ENCODE measurements around the gene NIPAL3.
"Not testable (repeated sequence)": the region's sequence is repeated elsewhere in the genome, so short reads cannot be mapped to it uniquely, and the experiment has no call there.

NIPAL3 gene

DNA sequence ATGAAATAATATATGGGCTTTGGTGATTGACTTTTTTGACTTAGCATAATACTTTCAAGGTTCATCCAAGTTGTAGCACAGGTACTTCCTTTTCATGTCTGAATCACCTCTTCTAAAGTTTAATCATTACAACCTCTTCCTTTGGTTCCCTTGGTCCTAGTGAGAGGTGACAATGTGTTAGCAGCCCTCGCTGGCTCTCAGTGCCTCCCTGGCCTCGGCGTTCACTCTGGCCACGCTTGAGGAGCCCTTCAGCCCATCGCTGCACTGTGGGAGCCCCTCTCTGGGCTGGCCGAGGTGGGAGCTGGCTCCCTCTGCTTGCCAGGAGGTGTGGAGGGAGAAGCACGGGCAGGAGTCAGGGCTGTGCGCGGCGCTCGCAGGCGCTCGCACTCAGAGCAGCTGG is 74.1 kb downstream of the NIPAL3 start:
- no peak for DNase-seq (ENCODE audit: low read depth in 2 of 2)

DNA sequence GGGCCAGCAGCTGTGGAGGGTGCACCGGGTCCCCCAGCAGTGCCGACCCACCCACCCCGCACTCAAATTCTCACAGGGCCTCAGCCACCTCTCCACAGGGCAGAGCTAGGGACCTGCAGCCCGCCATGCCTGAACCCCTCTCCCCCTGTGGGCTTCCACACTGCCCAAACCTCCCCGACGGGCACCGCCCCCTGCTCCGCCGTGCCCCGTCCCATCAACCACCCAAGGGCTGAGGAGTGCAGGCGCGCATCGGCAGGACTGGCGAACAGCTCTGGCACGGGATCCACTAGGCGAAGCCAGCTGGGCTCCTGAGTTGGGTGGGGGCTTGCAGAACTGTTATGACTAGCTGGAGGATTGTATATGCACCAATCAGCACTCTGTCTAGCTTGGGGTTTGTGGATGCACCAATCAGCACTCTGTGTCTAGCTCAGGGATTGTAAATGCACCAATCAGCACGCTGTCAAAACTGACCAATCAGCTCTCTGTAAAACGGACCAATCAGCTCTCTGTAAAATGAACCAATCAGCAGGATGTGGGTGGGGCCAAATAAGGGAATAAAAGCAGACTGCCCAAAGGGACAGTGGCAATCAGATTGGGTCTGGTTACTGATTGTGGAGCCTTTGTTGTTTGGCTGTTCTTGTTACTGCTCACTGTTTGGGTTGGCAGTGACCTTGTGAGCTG is 74.6 kb downstream of the NIPAL3 start:
- DNase-seq (ENCODE audit: low read depth in 2 of 2): no peak

DNA sequence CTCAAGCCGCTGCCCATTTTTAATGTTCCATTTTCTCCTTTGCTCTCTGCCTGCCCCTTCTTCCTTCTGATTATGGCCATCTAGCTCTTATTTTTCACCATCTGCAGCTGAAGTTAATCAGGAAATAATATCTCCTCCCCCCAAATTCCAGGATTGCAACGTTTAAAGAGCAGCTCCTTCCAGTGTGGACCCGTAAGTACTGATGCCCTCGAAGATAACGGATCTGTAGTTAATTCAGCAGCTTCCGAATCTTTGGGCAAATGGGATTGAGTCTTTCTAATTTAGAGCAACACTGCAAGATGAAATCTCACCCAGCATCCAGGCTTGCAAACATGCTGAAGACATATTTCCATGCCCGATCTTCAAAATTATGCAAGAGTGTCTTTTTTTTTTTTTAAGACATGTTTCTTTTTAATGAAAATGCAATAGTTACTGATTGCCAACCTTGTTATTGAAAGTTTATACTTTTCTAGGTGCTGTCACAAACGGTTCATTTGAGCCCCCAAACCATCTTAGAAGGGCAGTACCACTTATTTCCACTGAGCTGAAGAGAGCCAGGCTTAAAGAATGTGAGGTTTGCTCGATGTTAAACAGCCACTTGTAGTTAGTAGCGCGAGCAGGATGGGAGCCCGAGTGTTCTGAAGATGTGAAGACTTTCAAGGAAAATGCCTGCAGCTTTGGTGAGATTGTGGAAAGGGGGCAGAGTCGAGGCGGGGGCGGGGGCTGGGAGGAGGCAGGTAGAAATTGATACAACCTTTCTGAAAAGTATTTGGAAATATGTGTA is 76.2 kb downstream of the NIPAL3 start:
- no peak for DNase-seq (ENCODE audit: low read depth in 2 of 2)

DNA sequence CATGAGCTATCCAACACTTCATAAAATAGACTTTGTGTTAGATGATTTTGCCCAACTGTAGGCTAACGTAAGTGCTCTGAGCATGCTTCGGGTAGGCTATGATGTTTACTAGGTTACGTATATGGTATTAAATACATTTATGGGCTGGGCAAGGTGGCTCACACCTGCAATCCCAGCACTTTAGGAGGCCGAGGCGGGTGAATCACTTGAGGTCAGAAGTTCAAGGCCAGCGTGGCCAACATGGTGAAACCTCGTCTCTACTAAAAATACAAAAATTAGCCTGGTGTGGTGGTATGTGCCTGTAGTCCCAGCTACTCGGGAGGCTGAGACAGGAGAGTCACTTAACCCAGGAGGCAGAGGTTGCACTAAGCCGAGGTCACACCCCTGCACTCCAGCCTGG is 77.3 kb downstream of the NIPAL3 start:
- DNase-seq (ENCODE audit: low read depth in 2 of 2): not testable (repeated sequence)

DNA sequence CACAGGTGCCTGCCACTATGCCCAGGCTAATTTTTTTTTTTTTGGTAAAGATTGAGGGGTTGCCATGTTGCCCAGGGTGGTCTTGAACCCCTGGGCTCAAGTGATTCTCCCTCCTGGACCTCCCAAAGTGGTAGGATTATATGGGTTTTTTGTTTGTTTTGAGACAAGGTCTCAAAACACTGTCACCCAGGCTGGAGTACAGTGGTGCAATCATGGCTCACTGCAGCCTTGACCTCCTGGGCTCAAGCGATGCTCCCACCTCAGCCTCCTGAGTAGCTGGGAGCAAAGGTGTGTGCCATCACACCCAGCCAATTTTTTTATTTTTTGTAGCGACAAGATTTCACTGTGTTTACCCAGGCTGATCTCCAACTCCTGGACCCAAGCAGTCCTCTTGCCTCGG is 78.2 kb downstream of the NIPAL3 start:
- DNase-seq (ENCODE audit: low read depth in 2 of 2): no peak

DNA sequence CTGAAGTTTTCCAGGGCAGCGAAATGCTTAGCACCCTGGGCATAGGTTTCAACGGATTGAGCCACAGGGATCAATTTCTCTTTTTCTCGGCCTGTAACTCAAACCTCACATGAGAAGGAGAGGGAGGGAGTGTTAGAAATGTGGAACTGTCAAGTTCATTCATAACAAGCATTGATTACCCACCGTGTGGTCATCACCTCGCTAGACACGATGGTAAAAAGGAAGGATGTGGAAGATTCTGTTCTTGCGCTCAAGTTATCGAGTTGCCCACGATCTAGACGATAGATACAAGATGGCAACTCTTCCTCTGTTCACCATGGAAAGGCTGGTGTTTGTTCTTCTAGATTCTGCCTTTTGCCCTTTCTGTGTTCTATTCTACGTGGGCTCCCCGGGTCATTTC is 83.0 kb downstream of the NIPAL3 start:
- no peak for DNase-seq (ENCODE audit: low read depth in 2 of 2)

DNA sequence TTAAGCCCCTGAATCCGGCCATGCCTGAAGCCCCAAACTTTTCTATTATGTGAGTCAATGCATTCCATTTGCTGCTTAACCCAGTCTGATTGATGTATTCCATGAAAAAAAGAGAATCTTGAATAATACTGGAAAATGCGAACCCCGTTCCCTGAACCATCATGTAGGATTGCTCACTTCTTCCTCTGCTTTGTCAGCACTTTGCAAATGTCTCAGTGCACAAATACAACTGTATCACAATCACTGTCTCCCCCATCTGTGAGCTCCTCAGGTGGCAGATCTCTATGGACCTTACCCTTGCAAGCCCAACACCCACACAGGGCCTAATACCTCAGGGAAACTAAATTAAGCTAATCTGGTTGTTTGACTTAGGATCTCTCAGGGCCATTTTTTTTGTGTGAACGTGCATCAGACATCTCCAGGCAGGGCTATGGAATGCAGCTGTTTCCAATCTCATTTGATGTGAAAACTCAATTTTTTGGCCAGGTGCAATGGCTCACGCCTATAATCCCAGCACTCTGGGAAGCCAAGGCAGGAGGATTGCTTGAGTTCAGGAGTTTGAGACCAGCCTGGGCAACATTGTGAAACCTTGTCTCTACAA is 84.9 kb downstream of the NIPAL3 start:
- DNase-seq (ENCODE audit: low read depth in 2 of 2): no peak

DNA sequence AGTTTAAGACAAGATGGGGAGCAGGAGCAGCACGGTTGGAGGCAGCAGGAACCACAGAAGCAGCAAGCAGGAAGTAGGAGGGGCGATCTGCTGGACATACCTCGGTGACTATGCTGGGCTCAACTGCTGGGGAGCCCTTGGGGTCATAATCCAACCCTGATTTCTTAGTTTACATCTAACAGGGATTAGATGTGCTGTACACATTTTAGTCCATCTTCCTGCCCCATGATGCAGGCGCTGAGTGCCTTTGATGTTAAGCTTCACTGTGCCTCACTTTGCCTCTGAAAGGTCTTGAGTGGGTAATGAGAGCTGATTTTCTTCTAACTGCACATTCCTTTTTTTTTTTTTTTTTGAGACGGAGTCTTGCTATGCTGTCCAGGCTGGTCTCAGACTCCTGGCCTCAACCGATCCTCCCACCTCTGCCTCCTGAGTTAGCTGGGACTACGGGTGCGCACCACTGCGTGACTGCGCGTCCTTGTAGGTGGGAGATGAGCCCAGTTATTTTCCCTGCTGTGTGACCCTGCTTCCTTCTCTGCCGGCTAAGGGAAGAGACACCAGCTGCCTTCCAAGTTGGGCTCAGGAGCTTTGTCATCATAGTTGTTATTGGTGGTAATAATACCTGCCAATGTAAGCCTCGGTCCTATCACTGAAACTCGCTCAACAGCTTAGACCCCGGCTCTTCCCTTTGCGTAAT is 85.9 kb downstream of the NIPAL3 start:
- peak in 1 of 2 experiments; percentile 40 for DNase-seq (ENCODE audit: low read depth in 2 of 2)

DNA sequence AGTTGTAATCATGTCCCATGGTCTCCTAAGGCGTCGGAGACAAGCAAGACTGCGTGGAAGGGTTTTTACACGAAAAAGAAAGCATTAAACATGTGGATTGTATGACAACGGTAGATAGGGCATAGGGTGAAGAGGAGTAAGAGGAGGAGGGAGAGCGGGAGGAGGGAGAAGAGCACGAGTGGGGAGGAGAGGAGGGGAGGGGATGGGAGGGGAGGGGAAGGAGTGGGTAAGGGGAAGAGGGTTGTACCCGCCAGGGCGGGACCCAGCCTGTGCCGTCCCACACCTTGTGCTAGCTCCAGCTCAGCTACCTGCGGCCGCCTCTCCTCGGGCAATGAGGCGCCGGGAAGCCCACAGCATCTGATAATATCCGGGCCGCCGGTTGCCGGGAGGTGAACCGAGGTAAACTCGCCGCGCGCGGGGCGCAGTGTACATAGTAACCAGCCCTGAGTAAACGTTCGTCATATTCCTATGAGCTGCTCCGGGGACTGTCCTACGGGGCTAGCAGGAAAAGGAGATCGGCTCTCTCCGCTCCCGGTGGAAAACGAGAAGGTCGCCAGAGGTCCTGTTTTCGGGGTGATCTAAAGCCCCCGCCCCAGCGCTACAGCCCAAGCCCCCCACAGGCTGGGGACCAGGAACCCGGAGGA is 86.6 kb downstream of the NIPAL3 start:
- peak; percentile 56 to 68 for DNase-seq (ENCODE audit: low read depth in 2 of 2)

DNA sequence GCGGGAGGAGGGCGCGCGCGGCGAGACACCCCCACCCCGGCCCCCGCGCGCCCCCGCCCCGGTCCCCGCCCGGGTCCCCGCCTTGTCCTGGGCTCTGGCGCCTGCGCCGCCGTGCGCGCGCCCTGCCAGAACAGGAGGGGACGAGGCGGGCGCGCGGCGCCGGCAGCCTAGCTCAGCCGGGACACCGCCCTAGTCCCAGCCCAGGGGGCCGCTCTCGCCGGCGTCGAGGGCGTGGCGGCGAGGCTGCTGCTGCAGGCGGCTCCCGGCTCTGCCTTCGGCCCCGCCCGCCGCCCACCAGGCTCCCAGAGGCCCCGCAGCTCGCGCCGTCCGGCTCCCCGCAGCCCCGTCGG is 87.1 kb downstream of the NIPAL3 start, which contains the start of gene RCAN3:
Gene RCAN3 (plus strand): TSS at position 128 of the 350 bp plus-strand sequence. CDS start 11,537 bp downstream, outside the sequence.
- DNase-seq (ENCODE audit: low read depth in 2 of 2): peak; percentile 78 to 80

DNA sequence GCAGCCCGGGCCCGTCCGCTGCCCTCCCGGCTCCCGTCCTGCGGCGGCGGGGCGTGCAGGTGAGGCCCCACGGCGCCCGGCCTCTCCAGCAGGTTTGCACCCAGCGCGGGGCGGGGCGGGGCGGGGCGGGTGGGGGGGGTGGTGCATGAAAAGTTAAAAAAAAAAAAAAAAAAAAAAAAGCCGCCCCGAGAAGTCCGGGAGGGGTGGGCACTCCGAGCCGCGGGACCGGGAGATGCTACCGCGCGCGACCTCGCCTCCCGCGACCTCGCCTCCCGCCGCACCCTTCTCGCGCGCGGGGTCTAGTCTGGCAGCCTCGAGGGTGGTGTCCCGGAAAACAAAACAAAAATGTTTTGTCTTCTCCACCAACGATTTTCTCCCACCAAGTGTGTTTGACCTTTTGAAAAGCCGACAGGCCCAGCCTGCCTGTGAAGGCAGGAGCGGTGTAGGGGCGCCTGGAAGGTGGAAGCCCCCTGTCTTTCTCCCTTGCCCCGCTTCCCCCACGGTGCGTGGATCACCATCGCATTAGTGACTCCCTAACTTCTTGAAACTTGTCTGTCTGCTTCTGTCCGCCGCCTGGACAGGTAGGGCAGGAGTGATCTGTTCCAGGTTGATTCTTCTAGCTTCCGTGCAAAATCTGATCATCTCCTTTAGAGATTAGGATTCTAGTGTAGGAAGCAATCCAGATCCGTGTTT is 87.6 kb downstream of the NIPAL3 start:
- DNase-seq (ENCODE audit: low read depth in 2 of 2): no peak

DNA sequence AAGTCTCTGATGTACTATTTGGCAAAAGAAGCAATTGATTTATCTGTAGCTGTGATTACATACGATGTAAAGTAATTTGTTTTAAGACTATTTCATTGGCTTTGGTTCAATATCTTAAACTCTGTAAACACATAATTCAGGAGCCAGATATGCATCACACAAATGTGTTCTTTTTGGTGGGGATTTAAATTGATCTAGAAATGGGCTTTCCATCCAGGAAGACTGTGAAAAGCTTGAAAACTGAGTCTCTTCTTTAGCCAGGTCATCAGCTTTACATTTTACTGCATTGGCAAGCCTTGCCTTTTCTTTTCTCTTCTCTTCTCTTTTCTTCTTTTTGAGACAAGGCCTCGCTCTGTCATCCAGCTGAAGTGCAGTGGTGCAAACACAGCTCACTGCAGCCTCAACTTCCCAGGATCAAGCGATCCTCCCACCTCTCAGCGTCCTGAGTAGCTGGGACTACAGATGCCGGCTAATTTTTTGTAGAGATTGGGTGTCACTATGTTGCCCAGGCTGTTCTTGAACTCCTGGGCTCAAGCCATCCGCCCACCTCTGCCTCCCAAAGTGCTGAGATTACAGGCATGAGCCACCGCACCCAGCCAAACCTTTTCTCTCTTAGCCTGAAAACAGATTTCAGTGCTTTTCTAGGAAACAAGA is 88.4 kb downstream of the NIPAL3 start:
- DNase-seq (ENCODE audit: low read depth in 2 of 2): no peak

DNA sequence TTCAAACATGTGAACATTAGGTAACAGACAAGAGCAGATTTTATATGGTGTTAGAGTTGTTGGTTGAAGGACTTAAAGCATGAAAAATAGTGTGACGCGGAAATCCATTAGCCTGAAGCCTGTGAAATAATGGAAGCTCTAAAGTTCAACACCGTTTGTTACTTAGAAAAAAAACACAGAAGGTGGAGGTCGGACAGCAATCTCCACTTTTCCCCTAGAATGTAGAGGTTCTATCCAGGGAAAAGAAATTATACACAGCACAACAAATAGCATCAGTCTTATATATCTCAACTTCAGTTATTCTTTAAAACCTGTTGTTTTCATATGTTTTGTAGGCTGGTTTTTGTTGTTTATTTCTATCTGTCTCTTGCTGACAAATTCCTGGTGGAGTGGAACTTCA is 89.0 kb downstream of the NIPAL3 start:
- DNase-seq (ENCODE audit: low read depth in 2 of 2): no peak

DNA sequence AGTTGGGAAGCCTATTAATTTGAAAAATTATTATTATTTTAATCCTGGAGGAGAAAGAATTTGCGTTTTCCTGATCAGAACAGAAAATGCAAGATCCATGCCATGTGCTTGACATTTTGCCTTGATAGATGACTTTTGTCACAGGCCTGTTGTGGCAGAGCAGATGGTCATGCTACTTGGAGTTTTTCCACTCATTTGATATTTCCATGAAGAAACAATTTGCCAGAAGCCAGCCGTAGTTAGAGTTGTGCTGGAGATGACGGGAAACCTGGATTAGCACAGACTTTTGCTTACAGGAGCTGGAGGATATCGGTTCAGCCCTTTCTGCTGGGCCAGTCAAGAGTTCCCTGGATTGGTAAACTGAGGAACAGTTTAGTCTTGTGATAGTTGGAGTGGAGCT is 90.2 kb downstream of the NIPAL3 start:
- no peak for DNase-seq (ENCODE audit: low read depth in 2 of 2)

DNA sequence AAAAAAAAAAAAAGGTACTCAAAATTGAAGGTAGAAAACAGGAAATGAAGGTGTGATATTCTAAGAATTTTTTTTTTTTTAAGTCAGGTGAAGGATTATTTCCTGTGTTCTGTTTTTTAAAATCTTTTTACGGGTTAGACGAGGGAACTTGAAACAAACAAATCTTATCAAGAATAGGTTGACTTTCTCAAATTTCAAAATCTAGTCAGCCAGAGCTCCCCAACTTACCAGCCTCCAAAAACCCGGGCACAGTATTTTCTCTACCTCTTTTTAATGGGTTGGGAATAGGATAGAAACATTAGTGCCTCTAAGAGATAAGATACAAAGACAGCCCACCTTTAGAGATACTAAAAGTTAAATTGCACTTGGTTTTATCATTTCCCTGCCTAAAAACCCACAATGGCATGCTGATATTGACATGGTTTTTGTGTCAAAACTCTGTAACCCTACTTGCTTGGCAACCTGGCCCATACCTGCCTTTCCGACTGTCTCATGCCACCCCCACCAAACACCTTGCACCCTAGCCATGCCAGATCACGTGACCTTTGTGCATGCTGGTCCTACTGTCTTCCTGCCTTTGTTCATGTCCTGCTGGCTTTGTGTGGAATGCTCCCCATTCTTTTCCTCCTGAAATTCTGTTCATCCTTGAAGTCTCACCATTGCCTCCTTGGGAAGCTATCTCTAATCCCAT is 91.2 kb downstream of the NIPAL3 start:
- DNase-seq (ENCODE audit: low read depth in 2 of 2): no peak

DNA sequence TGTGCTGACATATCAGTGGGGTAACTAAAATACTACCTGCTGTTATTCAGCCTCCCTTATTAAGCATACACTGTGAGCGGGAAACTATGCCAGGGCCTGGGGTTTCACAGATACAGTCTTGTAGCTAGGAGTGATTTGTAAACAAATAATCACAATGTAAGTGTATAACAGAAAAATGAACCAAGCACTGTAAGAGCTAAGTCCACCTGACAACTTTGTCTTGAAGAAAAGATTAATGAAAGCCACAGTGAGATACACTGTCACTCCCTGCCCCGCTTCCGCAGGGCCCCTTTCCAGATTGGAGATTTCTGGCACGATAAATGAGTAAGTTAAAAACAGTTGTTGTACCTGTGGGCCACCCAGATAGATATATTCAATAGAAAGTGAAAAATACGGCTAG is 91.8 kb downstream of the NIPAL3 start:
- no peak for DNase-seq (ENCODE audit: low read depth in 2 of 2)

DNA sequence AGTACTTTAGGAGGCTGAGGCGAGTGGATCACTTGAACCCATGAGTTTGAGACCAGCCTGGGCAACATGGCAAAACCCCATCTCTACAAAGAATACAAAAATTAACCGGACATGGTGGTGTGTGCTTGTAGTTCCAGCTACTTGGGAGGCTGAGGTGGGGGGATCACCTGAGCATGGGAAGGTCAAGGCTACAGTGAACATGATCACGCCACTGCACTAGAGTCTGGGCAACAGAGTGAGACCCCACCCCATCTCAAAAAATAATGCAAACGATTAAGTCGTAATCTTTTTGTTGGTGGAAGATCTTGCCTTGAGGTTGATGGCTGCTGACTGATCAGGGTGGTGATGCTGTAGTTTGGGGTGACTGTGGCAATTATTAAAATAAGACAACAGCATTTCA is 93.3 kb downstream of the NIPAL3 start:
- DNase-seq (ENCODE audit: low read depth in 2 of 2): no peak

DNA sequence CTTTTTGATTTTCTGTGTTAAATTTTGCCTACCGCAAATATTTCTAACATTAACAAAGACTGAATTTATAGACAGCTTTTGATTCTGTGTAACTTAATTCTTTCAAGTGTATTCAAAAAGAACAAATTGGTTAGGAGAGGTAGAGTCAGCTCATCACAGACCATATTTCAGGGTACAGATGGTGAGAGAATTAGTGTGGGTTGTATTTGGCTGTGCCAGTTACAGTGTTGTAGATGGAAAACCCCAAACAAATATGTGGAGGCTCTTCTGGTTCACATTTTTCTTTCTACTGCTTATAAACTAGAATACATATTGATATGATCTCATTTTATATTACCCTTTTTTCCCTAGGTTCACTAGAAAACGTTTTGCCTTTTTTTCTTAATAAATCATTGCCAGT is 98.1 kb downstream of the NIPAL3 start:
- DNase-seq (ENCODE audit: low read depth in 2 of 2): no peak

DNA sequence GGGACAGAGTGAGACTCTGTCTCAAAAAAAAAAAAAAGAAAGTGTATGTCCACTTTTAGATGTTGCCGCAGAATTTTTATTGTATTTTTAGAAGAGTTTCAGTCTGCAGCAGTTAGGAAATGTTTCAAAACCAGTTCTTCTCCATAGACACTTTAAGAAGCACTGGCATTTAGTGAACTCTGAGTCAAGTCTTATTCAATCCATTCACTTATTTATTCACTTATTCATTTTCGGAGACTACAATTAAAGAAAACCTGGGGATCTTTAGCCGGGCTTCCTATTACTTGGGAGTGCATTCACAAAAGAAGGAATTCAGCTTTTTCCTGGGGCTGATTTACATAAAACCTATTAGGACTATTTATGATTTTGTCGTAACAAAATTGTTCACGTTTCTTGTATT is 99.3 kb downstream of the NIPAL3 start:
- DNase-seq (ENCODE audit: low read depth in 2 of 2): no peak

DNA sequence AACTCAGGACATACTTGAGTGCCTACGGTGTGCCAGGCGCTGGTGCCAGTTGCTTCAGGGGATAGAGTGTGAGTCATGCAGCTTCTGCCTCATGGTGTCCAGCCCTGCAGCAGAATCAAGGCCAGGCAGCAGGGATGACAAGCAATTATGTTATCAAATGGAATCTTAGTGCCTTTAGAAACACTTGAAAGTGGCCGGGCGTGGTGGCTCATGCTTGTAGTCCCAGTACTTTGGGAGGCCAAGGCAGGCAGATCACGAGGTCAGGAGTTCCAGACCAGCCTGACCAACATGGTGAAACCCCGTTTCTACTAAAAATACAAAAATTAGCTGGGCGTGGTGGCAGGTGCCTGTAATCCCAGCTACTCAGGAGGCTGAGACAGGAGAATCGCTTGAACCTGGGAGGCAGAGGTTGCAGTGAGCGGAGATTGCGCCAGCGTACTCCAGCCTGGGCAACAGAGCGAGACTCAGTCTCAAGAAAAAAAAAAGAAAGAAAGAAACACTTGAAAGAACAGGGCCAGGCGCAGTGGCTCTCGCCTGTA is 100.1 kb downstream of the NIPAL3 start:
- not testable (repeated sequence) for DNase-seq (ENCODE audit: low read depth in 2 of 2)

All from stimulated activated CD4-positive, alpha-beta T cell treated with anti-CD3 and anti-CD28 coated beads, Interleukin-12 subunit alpha, Interleukin-12 subunit beta, amount 100 ng/mL, for 24 hours (primary cell).